NCI-H1105 treated with DMSO at 0.1 percent for 48 hours (cell line): ENCODE results near the gene ARHGEF11.

Source experiments
- DNase-seq: peaks from one replicate; lab custom pipeline; 2025; lab: John Stamatoyannopoulos, UW

Gene ARHGEF11

DNA sequence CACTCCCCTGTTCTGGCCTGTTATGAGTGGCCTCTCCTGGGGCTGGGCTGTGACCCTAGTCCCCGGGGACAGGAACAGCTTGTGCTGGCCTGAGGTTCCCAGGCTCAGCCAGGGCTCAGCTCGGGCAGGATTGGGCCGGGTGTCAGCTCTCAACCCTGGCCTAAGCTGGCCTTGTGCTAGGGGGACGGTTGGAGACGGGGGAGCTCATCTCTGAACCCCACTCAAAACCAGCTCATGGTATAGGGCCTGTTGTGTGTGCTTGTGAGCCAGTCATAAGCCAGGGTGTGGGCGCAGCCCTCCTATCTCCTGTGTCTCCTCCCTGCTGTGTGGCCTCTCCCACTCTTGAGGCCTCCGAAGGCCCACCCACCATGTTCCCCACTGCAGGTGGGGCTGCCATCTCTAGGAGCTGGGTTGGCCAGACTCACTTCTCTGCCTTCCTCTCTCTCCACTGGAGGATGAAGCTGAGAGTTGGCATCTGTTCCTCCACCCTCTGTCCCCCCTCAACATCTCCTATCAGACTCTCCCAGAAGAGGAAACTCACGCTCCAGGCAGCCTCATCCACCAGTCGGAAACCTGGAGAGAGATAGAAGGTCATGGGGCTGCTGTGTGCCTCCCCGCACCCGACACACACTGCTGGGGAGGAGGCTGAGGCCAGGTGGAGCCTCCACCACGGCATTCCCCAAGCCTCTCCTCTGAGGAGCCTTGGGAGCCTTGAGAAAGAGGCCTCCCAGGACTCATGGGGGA, 150.7 kb downstream of the ARHGEF11 start:
- no peak for DNase-seq

DNA sequence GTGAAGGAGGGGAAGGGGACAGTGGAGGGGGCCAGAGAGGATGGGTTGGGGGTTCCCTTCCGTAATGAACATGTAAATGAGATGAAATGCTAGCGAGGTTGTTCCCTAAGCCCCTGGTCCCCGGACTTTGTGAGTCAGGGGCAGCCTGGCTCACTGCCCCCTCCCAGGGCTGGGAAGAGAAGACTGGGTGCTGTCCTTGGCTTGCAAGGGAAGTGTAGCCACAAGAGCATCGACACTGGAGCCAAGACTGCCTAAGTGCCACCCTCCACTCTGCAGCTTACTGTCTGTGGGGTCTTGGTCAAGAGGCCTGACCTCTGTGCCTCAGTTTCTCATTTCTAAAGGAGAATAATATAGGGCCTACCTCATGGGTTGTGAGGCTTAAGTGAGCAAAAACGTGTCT, 151.5 kb downstream of the ARHGEF11 start:
- no peak for DNase-seq

DNA sequence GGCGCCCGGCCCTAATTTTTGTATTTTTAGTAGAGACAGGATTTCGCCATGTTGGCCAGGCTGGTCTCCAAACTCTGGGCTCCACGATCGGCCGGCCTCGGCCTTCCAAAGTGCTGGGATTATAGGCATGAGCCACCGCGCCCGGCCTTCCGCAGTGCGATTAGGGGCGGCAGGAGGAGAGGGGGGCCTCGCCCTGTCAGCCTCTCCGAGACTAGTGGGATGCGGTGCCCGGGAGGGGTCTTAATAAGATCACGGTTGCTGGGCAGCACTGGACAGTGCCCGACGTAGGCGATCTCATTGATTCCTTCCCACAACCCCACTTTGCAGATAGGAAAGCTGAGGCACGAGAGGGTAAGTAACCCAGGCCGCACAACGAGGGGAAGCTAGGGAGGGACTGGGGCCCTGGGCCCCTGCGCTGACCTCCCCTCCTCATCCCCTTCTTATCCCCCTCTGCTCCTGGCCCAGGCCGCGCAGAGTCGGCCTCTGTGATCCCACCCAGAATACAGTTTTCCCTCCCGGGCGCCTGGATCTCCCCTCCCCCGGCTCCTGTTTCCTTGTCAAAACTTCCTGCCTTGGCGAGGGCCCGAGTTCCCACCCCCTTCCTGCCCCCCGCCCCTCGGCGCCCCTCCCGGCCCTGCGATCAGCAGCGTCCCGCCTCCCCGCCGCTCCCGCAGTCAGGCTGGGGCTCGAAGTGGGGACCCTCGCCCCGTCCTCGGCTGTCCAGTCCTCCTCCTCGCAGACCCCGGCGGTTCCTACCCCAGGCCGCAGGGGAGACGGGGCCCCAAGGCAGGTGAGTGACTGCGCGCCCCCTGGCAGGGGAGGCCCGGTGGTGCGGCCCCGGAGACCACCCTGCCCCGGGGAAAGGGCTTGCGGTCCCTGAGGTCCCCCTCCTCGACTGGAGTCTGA, 152.2 kb downstream of the ARHGEF11 start, which contains the start of gene PEAR1:
Gene PEAR1 (plus strand): TSS at position 671 of the 906 bp plus-strand sequence. CDS start 10,209 bp downstream, outside the sequence.
- DNase-seq, result no peak

DNA sequence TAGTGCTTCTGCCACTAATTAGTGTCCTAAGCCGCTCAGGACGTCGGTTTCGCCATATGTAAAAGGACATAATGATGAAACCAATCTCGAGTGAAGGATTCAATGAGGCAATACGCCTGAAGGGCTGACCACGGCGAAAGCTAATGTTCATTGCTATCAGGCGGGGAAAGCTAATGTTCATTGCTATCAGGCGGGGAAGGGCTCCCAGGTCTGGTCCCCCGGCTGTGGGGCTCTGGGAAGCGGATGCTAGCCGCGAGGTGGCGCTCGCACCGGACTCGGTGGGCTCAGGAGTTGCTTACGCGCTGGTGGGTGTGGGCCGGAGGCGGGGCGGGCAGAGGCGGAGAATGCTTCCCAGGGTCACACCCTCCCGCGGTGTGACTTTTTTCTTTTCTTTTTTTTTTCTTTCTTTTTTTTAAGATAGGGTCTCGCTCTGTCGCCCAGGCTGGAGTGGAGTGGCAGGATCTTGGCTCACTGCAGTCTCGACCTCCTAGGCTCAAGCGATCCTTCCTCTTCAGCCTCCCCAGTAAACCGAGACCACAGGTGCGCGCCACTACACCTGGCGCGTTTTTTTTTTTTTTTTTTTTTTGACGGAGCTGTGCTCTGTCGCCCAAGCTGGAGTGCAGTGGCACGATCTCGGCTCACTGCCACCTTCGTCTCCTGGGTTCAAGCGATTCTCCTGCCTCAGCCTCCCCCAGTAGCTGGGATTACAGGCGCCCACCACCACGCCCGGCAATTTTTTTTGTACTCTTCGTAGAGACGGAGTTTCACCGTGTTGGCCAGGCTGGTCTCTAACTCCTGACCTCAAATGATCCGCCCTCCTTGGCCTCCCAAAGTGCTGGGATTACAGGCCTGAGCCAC, 153.1 kb downstream of the ARHGEF11 start:
- peak; percentile 62 for DNase-seq

DNA sequence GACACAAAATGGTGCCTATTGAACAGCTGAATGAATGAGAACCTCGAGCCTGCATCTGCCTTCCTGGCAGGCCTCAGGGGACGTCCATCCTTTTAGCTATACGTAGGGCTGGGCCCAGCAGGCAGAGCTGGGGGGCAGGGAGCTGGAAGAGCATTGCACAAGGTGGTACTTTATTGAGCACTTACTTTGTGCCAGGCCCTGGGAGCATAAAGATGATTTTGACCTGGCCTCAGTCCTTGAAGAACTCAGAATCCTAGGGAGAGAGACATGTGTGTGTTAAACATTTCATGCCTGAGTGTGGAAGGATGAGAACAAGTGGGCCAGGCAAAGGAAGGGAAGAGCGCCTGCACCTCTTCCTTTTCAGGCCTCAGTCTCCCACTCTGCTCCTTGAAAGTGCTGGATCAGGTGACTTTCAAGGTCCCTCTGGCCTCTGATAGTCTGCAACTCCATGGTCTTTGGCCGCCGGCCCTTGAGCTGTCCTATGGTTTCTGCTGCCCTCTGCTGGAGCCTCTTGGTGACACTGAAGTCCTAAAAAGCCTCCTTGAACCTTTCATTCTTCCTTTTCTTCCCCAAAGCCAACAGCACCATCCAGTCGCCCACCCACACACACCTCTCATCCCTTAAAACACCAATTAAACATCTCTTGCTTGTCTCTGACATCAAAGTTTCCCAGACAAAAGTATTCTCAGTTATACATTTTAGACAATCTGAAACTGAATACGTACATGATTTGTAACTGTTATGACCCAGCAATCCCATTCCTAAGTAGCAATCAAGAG, 155.6 kb downstream of the ARHGEF11 start:
- peak; percentile 78 for DNase-seq

DNA sequence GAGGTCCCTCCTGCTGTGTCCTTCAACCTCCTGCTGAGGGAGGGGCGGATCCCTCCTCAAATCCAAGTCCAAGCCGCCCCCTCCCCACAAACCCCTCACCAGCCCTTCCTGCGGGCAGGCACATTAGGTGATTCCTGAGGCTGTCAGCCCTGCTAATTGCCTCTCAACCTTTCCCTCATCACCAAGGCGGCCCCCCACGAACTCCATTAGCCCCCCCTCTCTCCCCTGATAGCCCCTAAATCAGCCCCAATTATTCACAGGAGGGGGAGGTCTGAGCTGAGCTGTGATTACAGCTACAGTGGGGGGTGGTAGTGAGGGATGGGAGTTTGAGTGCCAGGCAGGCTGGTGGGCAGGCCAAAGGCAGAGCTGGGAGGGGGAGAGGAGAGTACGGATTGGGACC, 157.8 kb downstream of the ARHGEF11 start:
- DNase-seq, result no peak

DNA sequence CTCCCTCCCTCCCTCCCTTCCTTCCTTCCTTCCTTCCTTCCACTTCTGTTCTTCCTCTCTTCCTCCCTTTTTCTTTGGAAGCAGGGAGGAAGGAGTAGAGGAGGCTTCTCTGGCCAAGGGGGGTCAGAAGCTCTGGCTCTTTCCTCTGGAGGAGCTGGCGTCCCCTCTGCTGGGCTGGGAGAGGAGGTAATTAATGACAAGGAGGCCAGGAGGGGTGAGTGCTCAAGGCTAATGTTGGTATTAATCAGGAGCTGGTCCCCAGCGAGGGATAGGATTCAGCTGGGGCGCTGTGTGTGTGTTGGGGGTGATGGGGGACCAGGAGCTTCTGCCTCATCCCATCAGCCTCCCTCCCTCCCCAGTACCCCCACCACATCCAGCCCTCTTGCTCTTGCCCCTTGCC, 158.2 kb downstream of the ARHGEF11 start:
- DNase-seq, result no peak

DNA sequence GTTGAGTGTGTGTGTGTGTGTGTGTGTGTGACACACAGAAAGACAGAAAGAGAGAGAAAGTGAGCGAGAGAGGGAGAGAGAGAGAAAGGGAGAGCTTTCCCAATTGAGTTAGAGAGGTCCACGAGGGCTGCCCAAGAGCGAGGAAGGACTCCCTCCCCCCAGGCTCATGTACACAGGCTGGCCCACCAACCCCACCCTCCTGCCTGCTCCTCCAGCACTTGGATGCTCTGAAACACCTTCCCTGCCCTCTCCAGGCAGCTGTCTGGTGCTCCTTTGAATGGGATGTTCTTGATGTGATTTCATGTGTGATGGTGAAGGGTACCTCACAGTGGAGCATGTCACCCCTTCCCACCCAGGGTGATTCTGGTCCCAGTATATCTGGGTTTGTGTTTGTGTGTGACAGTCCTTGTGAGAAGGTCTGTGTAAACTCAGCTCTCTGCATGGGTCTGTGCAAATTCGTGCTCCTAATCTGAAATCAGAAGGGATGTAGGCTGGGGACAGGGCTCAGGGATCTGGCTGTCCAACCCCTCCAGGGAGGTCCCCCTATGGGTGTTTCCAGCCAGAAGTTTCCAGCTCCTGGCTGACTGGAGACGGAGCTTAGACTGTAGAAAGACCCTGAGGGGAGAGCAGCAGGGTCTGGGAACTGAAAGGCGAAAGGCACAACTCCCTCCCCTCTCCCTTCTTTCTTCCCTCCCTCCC, 158.8 kb downstream of the ARHGEF11 start:
- no peak for DNase-seq

DNA sequence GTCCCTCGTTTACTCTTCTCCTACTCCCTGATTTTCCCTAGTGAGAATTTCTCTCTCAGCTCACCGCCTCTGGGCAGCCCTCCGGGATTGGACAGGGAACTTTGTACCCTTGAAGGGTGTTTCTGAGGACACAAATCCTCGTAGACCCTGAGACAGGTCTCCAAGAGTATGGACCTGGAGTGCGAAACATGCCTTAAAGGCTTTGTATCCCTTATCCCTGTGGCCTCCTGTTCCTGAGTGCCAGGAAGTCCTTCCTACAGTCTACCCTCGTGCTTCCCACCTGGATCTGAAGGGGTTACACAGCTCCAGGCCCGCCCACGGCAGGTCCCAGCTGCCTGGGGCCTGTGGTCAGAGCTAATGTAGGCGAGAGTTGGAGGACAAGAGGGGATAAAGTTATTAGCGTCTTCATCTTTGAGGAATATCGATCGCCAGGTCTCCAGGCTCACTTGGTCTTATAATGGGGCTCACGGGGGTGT, 159.6 kb downstream of the ARHGEF11 start:
- no peak for DNase-seq

DNA sequence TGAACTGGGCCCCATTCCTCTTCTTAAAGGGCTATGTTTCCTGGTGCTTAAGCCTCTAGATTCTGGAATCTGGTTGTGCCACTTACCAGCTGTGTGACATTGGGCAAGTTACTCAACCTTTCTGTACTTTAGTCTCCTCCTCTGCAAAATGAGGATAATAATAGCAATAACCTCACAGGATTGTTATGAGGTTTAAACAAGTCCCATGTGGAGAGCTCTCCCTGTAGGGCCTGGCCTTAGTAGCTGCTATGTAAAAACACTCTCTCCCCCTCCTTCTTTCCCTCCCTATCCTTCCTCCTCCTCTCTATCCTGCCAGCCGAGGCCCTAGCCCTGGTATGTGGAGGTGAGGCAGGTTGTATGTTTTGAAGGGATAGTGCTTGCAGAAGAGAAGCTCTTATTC, 160.2 kb downstream of the ARHGEF11 start:
- DNase-seq, result no peak
